ENCODE results near the gene TBC1D8. TPM values are rescaled to one million over a fixed set of nuclear protein-coding genes. Genes with fewer than 3 reads are reported as not detected.
A peak's percentile ranks its signal among the peaks of the same experiment; 100 is the strongest.

Gene TBC1D8
- total and polyA plus RNA-seq, 2 of the 13 experiments (the other 11 are each of a cell fraction or from before 2014, with no cell fraction given) = 45.1 to 95.4 TPM

- no peak for TF ChIP-seq BCLAF1 (IDR thresholded peaks at IDR 0.05)
- no peak for TF ChIP-seq SMAD1 (CRISPR knock-in tag; IDR thresholded peaks at IDR 0.05; ENCODE audit: borderline replicate concordance, low read depth)
- TF ChIP-seq SMAD3 (CRISPR knock-in tag; IDR thresholded peaks at IDR 0.05) = 0 out of 2 replicates have a peak, but pooled peaks have one; percentile 72
- no peak for TF ChIP-seq ZNF646 (CRISPR knock-in tag; IDR thresholded peaks at IDR 0.05)
- TF ChIP-seq TFE3 (CRISPR knock-in tag; IDR thresholded peaks at IDR 0.05) = peak; percentile 24; the same call in 1 of the 2 replicates
- TF ChIP-seq MYC (CRISPR knock-in tag; IDR thresholded peaks at IDR 0.05; ENCODE audit: borderline replicate concordance) = no peak
- no peak for TF ChIP-seq ZFP37 (CRISPR knock-in tag; IDR thresholded peaks at IDR 0.05; ENCODE audit: borderline replicate concordance)
- TF ChIP-seq MZF1 (CRISPR knock-in tag; IDR thresholded peaks at IDR 0.05; ENCODE audit: borderline replicate concordance) = no peak
- TF ChIP-seq RBM22 (optimal IDR thresholded peaks at IDR 0.05; ENCODE audit: low read length) = peak; percentile 69
- no peak for TF ChIP-seq ZNF501 (CRISPR knock-in tag; IDR thresholded peaks at IDR 0.05)
- peak; percentile 79; the same call in 1 of the 2 replicates for TF ChIP-seq RERE (CRISPR knock-in tag; IDR thresholded peaks at IDR 0.05; ENCODE audit: low read depth)
- no peak for TF ChIP-seq GPN1 (CRISPR knock-in tag; IDR thresholded peaks at IDR 0.05; ENCODE audit: borderline replicate concordance)
Observed at GRCh38 chr2:101064868-101065549, 86.2 kb downstream of the TBC1D8 start (continued).

Measured in HepG2 (cell line).